Measurements from ENCODE around the gene TMEM176A. TPM values are rescaled to one million over a fixed set of nuclear protein-coding genes. Genes with fewer than 3 reads are reported as not detected.

Gene TMEM176A
- total RNA-seq, 1 experiment from 2014 or later = 0.79 TPM

DNA sequence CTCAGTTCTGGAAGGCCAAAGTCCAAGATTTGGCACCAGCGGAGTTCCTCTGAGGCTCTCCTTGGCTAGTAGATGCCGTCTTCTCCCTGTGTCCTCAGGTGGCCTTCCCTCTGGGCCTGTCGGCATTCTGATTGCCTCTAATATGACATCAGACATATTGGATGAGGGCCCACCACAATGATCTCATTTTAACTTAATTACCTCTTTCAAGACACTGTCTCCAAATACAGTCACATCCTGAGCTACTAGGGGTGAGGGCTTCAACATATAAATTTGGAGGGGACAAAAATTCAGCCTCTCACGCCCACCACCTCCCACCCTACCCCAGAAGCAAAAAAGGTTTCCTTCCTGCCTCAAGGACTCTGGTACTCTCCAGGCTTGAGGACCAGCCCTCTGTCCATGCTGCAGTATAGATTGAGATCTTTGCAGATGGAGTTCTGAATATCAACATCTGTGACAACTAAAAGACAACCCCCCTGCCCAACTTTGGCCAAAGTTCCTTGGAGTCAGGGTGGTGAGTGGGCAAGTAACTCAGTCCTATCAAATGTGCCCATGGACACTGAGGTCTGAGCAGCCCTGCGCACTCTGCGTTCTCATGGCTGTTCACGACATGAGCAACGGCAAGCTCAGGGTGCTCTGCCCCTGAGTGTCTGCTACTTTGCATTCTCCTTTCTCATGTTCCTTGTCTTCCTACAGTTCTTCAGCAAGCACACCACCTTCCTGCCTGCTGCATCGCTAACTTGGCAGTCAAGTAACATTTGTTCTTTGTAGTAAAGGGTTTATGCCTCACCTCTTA is 11.9 kb upstream of the TMEM176A start:
- no peak for DNase-seq (ENCODE audit: low spot score)

DNA sequence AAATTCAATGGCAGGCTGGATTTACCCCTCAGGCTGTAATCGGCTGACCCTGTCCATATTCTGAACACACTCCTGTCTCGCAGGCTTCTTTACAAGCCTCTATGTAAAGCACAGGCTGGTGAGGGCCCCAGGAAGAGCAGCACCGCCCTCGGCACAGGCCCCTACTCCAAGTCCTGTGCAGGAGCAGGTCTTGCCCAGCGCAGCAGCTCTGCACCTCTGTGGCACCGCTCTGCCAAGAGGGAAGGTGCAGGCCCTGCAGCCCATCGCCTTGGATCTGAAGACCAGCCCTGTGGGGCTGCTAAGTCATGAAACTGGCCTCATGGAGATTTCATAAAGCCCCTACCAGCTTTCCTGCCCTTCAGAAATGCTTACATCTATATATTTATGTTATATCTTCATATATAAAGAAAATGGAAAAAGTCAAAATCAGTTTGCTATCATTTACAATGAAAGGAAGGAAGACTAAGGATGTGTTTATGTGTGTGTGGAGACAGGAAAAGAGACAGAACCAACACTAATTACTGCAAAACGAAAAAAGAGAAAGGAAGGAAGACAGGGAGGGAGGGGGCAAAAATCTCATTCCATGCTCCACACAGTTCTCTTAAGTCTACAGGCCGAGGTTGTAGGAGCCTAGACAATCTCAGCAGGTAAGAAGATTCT is 10.0 kb upstream of the TMEM176A start:
- DNase-seq (ENCODE audit: low spot score) = no peak

GRCh38 chr7:150791304-150791703 is 9.3 kb upstream of the TMEM176A start:
- no peak for DNase-seq (ENCODE audit: low spot score)

DNA sequence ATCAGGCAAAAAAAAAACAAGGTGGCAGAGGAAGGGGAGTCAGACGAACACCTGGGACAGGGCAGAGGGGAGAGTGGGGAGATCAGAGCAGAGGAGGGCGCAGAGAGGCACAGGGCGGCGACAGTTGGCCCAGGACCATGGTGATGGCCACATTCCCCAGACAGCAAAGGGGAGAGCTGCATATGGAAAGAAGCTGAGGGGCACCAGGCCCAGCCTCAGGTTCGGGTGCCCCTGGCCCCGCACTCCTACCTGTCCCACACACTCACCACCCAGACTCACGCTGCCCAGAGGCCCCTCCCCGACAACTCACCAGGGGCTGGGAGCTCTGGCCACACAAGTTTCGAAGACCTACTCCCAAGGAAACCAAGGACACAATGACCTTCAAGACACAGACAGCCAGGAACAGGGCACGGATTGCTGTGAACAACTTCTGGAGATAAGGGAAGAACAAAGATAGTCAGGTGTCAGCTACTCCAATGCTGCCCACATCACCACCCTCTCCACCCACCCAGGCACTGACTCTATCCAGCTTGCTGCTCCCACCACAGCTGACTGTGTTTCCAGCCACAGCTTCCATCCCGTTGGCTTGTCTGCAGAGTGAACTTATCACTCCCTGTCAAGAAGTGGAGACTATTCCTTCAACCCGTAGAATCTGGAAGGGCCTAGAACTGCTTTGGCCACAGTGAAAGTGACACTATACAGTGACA is 8.7 kb upstream of the TMEM176A start:
- no peak for DNase-seq (ENCODE audit: low spot score)

DNA sequence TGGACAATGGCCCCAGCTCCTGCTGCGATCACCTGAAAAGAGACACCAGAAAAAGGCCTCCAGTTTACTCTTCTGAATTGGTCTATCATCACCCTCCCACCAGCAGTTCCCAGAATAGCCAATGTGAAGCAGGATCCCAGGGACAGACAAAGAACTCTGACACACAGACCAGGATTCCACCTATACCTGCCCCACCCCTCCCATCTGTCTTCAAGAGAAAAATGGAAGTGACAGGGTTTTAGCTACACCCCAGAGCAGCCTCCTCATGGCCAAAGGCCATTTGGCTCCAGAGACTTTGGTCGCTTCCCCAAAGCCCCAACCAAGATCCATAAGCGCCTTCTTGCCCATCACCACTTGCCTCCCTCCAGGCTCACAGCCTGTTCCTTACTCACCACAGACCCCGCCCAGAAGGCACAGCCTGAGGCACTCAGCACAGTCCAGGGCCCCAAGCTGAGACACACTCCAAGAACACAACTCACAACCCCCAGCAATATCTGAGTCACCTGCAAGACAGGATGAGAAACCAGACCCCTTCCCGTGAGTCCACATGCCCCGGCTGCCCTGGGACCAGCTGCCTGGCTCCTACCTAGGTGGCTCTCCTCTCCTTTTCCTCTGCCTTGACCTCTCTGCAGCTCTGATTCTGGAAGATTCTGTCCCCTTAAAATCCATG is 6.9 kb upstream of the TMEM176A start:
- no peak for DNase-seq (ENCODE audit: low spot score)

DNA sequence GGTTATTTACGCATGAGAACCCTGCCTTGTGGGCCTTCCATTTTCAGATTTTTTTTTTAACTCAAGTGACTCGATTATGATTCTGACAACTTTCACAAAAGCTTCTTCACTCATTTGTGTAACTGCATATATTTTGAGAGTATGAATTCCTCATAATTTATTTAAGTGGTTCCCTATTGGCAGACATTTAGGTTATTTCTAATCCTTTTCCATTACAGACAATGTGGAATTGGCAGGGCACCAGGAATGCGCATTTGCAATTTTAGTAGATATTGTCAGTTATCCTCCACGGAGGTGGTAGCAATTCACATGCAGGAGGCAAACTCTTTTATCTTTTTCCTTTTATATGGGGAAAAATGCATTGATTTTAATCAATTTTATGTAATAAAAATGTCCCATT is 2.9 kb upstream of the TMEM176A start:
- DNase-seq (ENCODE audit: low spot score) = no peak

GRCh38 chr7:150799156-150799555 is 1.4 kb upstream of the TMEM176A start:
- no peak for DNase-seq (ENCODE audit: low spot score)

DNA sequence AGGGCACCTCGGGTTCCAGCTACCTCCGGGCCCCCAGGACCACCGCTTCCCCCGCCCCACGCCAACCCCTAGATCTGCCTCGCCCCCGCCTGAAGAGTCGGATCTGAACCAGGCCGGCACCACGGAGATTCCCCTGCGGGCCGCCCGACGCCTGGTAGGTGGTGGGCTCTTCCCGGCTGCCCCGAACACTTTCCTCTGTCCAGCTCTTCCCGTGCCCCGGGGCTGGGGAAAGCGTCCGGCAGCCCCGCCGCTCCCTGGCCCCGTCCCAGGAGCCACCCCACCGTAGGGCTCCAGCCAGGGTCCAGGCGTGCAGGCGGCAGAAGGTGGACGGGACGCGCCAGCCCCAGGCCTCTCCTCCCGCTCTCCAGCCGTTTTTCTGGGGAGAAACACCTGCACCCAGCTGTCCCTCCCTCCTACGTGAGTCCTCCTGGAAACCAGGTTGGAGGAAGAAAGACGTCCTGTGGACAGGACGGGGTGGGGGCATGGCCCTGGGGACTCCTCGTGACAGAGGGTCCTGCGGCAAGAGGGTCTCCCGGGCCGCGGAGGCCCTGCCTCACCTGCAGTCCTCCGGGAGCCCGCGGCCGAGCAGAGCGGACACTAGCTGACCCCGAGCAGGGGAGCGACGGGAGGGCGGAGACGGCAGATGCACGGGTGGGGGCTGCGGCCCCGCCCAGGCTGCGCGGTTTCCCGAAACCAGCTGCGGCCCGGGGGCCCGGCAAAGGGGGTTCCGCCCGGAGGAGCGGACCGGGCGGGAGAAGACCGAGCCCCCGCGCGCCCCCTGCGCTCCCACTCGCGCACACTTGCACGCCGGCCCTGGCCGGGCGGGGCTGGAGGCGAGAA is 608 bp upstream of the TMEM176A start, which contains the start of gene TMEM176B:
TMEM176B (minus strand) TSS at position 624 of the 840 bp plus-strand sequence. CDS start 3,795 bp downstream, outside the sequence.
- DNase-seq (ENCODE audit: low spot score) = no peak

- DNase-seq (ENCODE audit: low spot score) = no peak
Observed at GRCh38 chr7:150801242-150801945, 825 bp downstream of the TMEM176A start.

DNA sequence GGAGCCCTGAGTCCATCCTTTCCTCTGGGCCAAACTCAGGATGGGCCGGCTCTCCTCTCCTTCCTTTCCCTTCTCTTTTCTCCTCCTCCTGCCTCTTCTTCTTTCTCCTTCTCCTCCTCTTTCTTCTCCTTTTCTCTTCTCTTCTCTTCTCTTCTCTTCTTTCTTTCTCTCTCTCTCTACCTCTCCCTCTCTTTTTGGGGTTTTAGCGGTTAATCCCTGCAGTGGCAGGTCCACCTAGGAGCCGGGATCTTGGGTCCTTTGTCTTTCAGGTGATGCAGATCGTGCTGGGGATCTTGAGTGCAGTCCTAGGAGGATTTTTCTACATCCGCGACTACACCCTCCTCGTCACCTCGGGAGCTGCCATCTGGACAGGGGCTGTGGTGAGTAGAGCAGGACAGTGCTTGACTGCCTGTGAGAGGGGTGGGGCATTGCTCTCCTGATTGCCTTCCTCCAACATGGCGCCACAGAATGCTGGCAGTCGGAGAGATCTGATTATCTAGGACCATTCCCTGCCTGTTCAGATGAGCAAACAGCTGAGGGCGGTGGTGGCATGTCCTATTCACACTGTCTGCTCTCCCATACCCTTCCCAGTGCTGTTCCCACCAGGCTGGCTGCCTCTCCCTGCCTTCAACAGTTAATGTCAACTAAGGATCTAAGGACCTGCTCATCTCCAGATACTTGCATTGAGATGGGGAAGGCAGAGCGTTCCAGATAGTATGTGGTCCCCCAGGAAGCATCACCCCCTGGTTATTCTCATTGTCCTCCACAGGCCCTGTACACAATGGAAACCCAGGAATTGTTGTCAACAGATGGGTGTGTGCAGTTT is 1.6 kb downstream of the TMEM176A start:
- no peak for DNase-seq (ENCODE audit: low spot score)

DNA sequence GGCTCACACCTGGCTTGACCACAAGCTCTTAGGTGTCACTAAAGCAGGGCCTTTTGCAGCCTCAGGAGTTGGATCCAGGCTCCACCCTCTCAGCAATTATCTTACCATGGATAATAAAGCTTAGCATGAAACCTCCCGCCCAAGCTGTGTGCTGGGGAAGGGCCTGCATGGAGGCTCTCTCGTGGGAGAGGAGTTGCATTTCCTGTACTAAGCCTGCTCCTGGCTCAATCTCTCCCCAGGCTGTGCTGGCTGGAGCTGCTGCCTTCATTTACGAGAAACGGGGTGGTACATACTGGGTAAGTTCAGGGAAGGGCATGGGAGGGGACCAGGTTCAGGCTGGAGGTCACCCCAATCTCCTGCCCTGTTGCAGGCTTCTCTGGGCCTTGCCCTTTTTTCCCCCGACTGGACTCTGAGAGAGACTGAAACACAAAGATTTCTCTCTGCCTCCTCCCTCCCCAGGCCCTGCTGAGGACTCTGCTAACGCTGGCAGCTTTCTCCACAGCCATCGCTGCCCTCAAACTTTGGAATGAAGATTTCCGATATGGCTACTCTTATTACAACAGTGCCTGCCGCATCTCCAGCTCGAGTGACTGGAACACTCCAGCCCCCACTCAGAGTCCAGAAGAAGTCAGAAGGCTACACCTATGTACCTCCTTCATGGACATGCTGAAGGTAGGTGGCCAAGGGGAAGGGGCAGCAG is 2.7 kb downstream of the TMEM176A start:
- no peak for DNase-seq (ENCODE audit: low spot score)

- DNase-seq (ENCODE audit: low spot score) = no peak
Observed at GRCh38 chr7:150804802-150805201, 4.2 kb downstream of the TMEM176A start.

DNA sequence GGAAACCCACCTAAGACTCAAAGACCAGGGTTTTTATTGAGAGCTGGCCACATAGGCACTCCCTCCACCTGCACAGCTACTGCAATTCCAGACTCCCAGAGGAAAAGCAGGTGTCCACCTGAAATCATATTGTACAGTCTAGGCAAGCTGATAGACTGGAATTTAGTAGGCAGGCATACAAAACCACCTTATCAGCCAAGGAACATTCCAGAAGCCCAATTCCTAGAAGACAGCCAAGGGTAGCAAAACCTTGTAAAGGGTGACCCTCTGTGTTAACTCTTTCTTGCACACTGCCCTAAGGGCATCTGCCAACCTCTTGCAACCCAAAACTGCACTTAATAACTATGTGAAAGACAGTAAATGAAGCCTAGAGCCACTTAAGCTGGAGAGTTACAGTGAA is 5.3 kb downstream of the TMEM176A start:
- no peak for DNase-seq (ENCODE audit: low spot score)

GRCh38 chr7:150806454-150806853 is 5.9 kb downstream of the TMEM176A start:
- DNase-seq (ENCODE audit: low spot score) = no peak

- DNase-seq (ENCODE audit: low spot score) = no peak
Observed at GRCh38 chr7:150806863-150807262, 6.3 kb downstream of the TMEM176A start.

GRCh38 chr7:150807616-150808438 is 7.3 kb downstream of the TMEM176A start:
- peak; percentile 51 for DNase-seq (ENCODE audit: low spot score)

GRCh38 chr7:150814328-150815001 is 13.9 kb downstream of the TMEM176A start:
- DNase-seq (ENCODE audit: low spot score) = no peak

All from HT-29 (cell line).